ENCODE results near the gene CLN3.

Gene CLN3

DNA sequence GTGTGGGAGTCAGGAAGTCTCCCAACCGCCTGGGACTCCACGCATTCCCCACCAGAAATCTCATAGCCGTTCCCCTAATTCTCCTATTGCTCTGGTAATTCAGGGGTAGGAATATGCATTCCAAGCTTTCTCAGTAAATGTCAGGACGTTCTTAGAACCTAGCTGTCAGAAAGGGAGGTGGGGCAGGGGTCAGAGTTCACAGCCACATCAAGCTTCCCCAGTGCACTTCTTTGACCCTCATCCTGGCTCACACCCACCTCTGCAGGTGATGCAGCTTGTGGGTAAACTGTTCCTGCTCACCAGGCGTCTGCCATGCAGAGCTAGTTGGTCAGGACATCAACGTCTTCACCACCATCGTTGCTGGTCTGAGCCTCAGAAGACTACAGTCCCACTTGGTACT, 28.8 kb upstream of the CLN3 start:
- TF ChIP-seq CTCF (IDR thresholded peaks at IDR 0.05; ENCODE audit: insufficient read depth, low read length, poor library complexity, severe bottlenecking) (no peak), EZH2phosphoT487 (conservative IDR thresholded peaks at IDR 0.05; ENCODE audit: low read length) (no peak)

GRCh38 chr16:28514246-28514645, 22.4 kb upstream of the CLN3 start:
- H3K4me3 ChIP-seq (ENCODE audit: insufficient read depth, low read length, poor library complexity, severe bottlenecking), result no peak overlapping the region
- no peaks in the 10 kb centered on the region for H3K79me2 ChIP-seq (ENCODE audit: insufficient read depth, low read length)
- no peaks in the 10 kb centered on the region for H4K20me1 ChIP-seq (ENCODE audit: low read depth, low read length)
- no peak for TF ChIP-seq EZH2phosphoT487 (conservative IDR thresholded peaks at IDR 0.05; ENCODE audit: low read length)
- H3K27ac ChIP-seq (ENCODE audit: low read depth, low read length), result no peak overlapping the region
- H3K9ac ChIP-seq (ENCODE audit: low read length), result no peak overlapping the region
- H3K9me3 ChIP-seq (ENCODE audit: insufficient read depth, low read length), result no peaks in the 10 kb centered on the region
- no peaks in the 10 kb centered on the region for H3F3A ChIP-seq (ENCODE audit: insufficient read depth)
- H3K36me3 ChIP-seq (ENCODE audit: low read length), result no peaks in the 10 kb centered on the region
- H3K9me2 ChIP-seq (replicated peaks; ENCODE audit: insufficient read depth, low read length), result no peaks in the 10 kb centered on the region
- H3K27me3 ChIP-seq (ENCODE audit: low read length), result no peaks in the 10 kb centered on the region
- no peak overlapping the region for H3K4me2 ChIP-seq (ENCODE audit: low read depth, low read length, poor library complexity, severe bottlenecking)
- H2AFZ ChIP-seq (ENCODE audit: low read depth, low read length, severe bottlenecking), result no peak overlapping the region

More for the DNA sequence above, 28.8 kb upstream of the CLN3 start:
- Histone ChIP-seq H4K20me1 (ENCODE audit: low read depth, low read length) (no peaks in the 10 kb centered on the region), H3K9me2 (replicated peaks; ENCODE audit: insufficient read depth, low read length) (no peaks in the 10 kb centered on the region), H2AFZ (ENCODE audit: low read depth, low read length, severe bottlenecking) (no peak overlapping the region), H3K27ac (ENCODE audit: low read depth, low read length) (no peak overlapping the region), H3K9me3 (ENCODE audit: insufficient read depth, low read length) (no peaks in the 10 kb centered on the region), H3F3A (ENCODE audit: insufficient read depth) (no peaks in the 10 kb centered on the region), H3K9ac (ENCODE audit: low read length) (no peak overlapping the region), H3K4me2 (ENCODE audit: low read depth, low read length, poor library complexity, severe bottlenecking) (no peak overlapping the region), H3K36me3 (ENCODE audit: low read length) (no peaks in the 10 kb centered on the region), H3K27me3 (ENCODE audit: low read length) (no peaks in the 10 kb centered on the region), H3K79me2 (ENCODE audit: insufficient read depth, low read length) (no peaks in the 10 kb centered on the region), H3K4me3 (ENCODE audit: insufficient read depth, low read length, poor library complexity, severe bottlenecking) (no peak overlapping the region)

- no peak for TF ChIP-seq CTCF (IDR thresholded peaks at IDR 0.05; ENCODE audit: insufficient read depth, low read length, poor library complexity, severe bottlenecking)
- TF ChIP-seq EZH2phosphoT487 (conservative IDR thresholded peaks at IDR 0.05; ENCODE audit: low read length), result no peak
- Histone ChIP-seq H3K27ac (ENCODE audit: low read depth, low read length) (no peak overlapping the region), H3F3A (ENCODE audit: insufficient read depth) (no peaks in the 10 kb centered on the region), H3K9ac (ENCODE audit: low read length) (no peak overlapping the region), H3K4me2 (ENCODE audit: low read depth, low read length, poor library complexity, severe bottlenecking) (no peak overlapping the region), H4K20me1 (ENCODE audit: low read depth, low read length) (no peaks in the 10 kb centered on the region), H2AFZ (ENCODE audit: low read depth, low read length, severe bottlenecking) (no peak overlapping the region), H3K9me3 (ENCODE audit: insufficient read depth, low read length) (no peaks in the 10 kb centered on the region), H3K36me3 (ENCODE audit: low read length) (no peaks in the 10 kb centered on the region), H3K9me2 (replicated peaks; ENCODE audit: insufficient read depth, low read length) (no peaks in the 10 kb centered on the region), H3K27me3 (ENCODE audit: low read length) (no peaks in the 10 kb centered on the region), H3K4me3 (ENCODE audit: insufficient read depth, low read length, poor library complexity, severe bottlenecking) (no peak overlapping the region), H3K79me2 (ENCODE audit: insufficient read depth, low read length) (no peaks in the 10 kb centered on the region)
These were observed 21.8 kb upstream of the CLN3 start for GRCh38 chr16:28513484-28514181.

Measured in SU-DHL-6 (cell line).